MCF 10A (cell line): Measurements from ENCODE around the gene SOX6. TPM values are rescaled to one million over a fixed set of nuclear protein-coding genes. Genes with fewer than 3 reads are reported as not detected.

Experiments
- BruUV-seq: library from RNA; stranded (reverse); fragments of 400-500 nt; replicated peaks from 2 replicates; lab custom pipeline; 2021; lab: Mats Ljungman, UMichigan
- CTCF ChIA-PET: fragments of 300-600 bp; sonication (Branson Sonifier 250); formaldehyde crosslinking; extraction: SDS; loops from one replicate; lab custom pipeline; 2021; ENCODE audit warnings: antibody characterized with exemption, inconsistent platforms; lab: Yijun Ruan, JAX
- POLR2A ChIA-PET: fragments of 300-600, 350-650 bp; sonication (Branson Sonifier 250); formaldehyde crosslinking; extraction: SDS; loops from one replicate; lab custom pipeline; 2020; ENCODE audit warnings: antibody characterized with exemption, inconsistent platforms; lab: Yijun Ruan, JAX
- DNase-seq: peaks from one replicate; pipeline ENCODE4 v3.0.0-alpha.2; 2018; ENCODE audit not compliant: unreplicated experiment
- H3K27ac Mint-ChIP-seq: one replicate; pipeline ENCODE4 v1.8.0; 2022; ENCODE audit warnings: mild to moderate bottlenecking, low read depth, mixed read lengths; ENCODE audit not compliant: unreplicated experiment
- H3K27me3 Mint-ChIP-seq: one replicate; pipeline ENCODE4 v1.8.0; 2022; ENCODE audit warnings: mixed read lengths; ENCODE audit not compliant: insufficient read depth, unreplicated experiment
- H3K36me3 Mint-ChIP-seq: one replicate; pipeline ENCODE4 v1.8.0; 2022; ENCODE audit warnings: mild to moderate bottlenecking, moderate library complexity, mixed read lengths; ENCODE audit not compliant: insufficient read depth, unreplicated experiment
- H3K4me1 Mint-ChIP-seq: one replicate; pipeline ENCODE4 v1.8.0; 2022; ENCODE audit warnings: mixed read lengths; ENCODE audit not compliant: insufficient read depth, unreplicated experiment
- H3K4me3 Mint-ChIP-seq: one replicate; pipeline ENCODE4 v1.8.0; 2022; ENCODE audit warnings: mild to moderate bottlenecking, moderate library complexity, mixed read lengths; ENCODE audit not compliant: unreplicated experiment
- H3K9me3 Mint-ChIP-seq: one replicate; pipeline ENCODE4 v1.8.0; 2022; ENCODE audit warnings: mixed read lengths; ENCODE audit not compliant: unreplicated experiment
- intact Hi-C: fragments of 100-400 bp; cut with micrococcal nuclease; formaldehyde crosslinking; loops from 2 replicates; pipeline ENCODE4 v1.14.1; 2022
- total RNA-seq: library from RNA; stranded (reverse); gene quantifications from 2 replicates; pipeline ENCODE4 v1.2.3, GENCODE V29; 2022
- TF ChIP-seq, protein P1 (sequence below): fragments of 200-600 bp; IDR thresholded peaks from one replicate; pipeline ENCODE4 v1.8.0; 2022; ENCODE audit warnings: antibody characterized with exemption, mild to moderate bottlenecking; ENCODE audit not compliant: unreplicated experiment

Gene SOX6
- total RNA-seq, 1 experiment from 2014 or later = 6.4 TPM

- H3K9me3 Mint-ChIP-seq = no peaks in the 10 kb centered on the region
- ChIA-PET CTCF (interaction anchor here (0.6 kb wide), 1 partner anchor 41 kb away, joined by 3 read pairs; no protein-coding TSS in a partner anchor), POLR2A (interaction anchor here (0.5 to 0.9 kb wide), 3 partner anchors 15 to 357 kb away, joined by 3 read pairs; no protein-coding TSS in a partner anchor)
- TF ChIP-seq, protein P1, sequence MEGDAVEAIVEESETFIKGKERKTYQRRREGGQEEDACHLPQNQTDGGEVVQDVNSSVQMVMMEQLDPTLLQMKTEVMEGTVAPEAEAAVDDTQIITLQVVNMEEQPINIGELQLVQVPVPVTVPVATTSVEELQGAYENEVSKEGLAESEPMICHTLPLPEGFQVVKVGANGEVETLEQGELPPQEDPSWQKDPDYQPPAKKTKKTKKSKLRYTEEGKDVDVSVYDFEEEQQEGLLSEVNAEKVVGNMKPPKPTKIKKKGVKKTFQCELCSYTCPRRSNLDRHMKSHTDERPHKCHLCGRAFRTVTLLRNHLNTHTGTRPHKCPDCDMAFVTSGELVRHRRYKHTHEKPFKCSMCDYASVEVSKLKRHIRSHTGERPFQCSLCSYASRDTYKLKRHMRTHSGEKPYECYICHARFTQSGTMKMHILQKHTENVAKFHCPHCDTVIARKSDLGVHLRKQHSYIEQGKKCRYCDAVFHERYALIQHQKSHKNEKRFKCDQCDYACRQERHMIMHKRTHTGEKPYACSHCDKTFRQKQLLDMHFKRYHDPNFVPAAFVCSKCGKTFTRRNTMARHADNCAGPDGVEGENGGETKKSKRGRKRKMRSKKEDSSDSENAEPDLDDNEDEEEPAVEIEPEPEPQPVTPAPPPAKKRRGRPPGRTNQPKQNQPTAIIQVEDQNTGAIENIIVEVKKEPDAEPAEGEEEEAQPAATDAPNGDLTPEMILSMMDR = no peak
- no peaks in the 10 kb centered on the region for H3K4me1 Mint-ChIP-seq
- intact Hi-C loops = no loop called here
- no peaks in the 10 kb centered on the region for H3K27me3 Mint-ChIP-seq
- no peak for DNase-seq
- BruUV-seq = no TSS peak
- H3K27ac Mint-ChIP-seq = no peak overlapping the region
- H3K36me3 Mint-ChIP-seq = no peaks in the 10 kb centered on the region
- no peak overlapping the region for H3K4me3 Mint-ChIP-seq
These were observed 29.6 kb downstream of the SOX6 start for GRCh38 chr11:16326679-16327297.

DNA sequence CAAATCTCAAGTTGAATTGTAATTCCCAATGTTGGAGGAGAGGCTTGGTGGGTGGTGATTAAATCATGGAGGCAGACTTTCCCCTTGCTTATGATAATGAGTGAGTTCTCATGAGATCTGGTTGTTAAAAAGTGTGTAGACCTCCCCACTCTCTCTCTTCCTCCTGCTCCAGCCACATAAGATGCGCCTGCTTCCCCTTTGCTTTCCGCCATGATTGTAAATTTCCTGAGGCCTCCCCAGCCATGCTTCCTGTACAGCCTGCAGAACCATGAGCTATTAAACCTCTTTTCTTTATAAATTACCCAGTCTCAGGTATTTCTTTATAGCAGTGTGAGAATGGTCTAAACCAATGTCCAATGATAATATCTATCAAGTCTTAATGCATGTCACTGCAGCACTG lies 34.2 kb downstream of the SOX6 start:
- H3K27ac Mint-ChIP-seq = no peak overlapping the region
- no peaks in the 10 kb centered on the region for H3K36me3 Mint-ChIP-seq
- H3K27me3 Mint-ChIP-seq = no peaks in the 10 kb centered on the region
- H3K4me3 Mint-ChIP-seq = no peak overlapping the region
- ChIA-PET CTCF (no interaction called here), POLR2A (no interaction called here)
- intact Hi-C loops = no loop called here
- TF ChIP-seq, protein P1 = no peak
- H3K4me1 Mint-ChIP-seq = no peaks in the 10 kb centered on the region
- no peaks in the 10 kb centered on the region for H3K9me3 Mint-ChIP-seq
- DNase-seq = no peak
- BruUV-seq = no TSS peak

DNA sequence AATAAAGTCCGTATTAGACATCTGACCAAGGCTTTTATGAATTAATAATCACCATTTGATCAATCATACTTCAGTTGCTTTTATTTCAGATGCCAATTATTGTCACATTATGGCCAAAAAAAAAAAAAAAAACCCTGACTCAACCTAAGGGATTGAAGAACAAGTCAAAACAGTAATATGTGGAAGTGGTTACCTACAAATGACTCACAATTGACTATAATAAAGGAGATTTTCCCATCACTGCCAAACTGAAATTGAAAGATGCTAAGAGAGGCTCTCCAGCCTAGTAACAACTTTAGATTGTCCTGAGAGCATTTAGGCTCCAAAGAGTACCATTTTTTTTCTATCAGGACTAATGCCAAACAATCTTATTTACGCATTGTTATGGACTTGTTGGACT lies 35.2 kb downstream of the SOX6 start:
- H3K27ac Mint-ChIP-seq = no peak overlapping the region
- H3K36me3 Mint-ChIP-seq = no peaks in the 10 kb centered on the region
- no peaks in the 10 kb centered on the region for H3K4me1 Mint-ChIP-seq
- ChIA-PET CTCF (no interaction called here), POLR2A (no interaction called here)
- no peaks in the 10 kb centered on the region for H3K9me3 Mint-ChIP-seq
- no TSS peak for BruUV-seq
- TF ChIP-seq, protein P1 = no peak
- intact Hi-C loops = no loop called here
- H3K4me3 Mint-ChIP-seq = no peak overlapping the region
- no peak for DNase-seq
- H3K27me3 Mint-ChIP-seq = no peaks in the 10 kb centered on the region

GRCh38 chr11:16318320-16318719 lies 38.0 kb downstream of the SOX6 start:
- intact Hi-C loops = no loop called here
- H3K27ac Mint-ChIP-seq = no peak overlapping the region
- CTCF ChIA-PET = interaction anchor here (0.6 to 1.7 kb wide), 3 partner anchors 10 to 222 kb away, joined by 3 to 5 read pairs (median 4); no protein-coding TSS in a partner anchor
- no peaks in the 10 kb centered on the region for H3K4me1 Mint-ChIP-seq
- DNase-seq = no peak
- POLR2A ChIA-PET = interaction anchor here (1.2 kb wide), 1 partner anchor 19 kb away, joined by 3 read pairs; no protein-coding TSS in a partner anchor
- H3K9me3 Mint-ChIP-seq = no peaks in the 10 kb centered on the region
- no peaks in the 10 kb centered on the region for H3K27me3 Mint-ChIP-seq
- TF ChIP-seq, protein P1 = no peak
- no peaks in the 10 kb centered on the region for H3K36me3 Mint-ChIP-seq
- no TSS peak for BruUV-seq
- H3K4me3 Mint-ChIP-seq = no peak overlapping the region
